Osteoblast (primary cell): Measurements from ENCODE around the gene ALS2CL. TPM values are rescaled to one million over a fixed set of nuclear protein-coding genes. Genes with fewer than 3 reads are reported as not detected.

Experiments used
- DNase-seq: peaks from one replicate; pipeline ENCODE4 v3.0.0; 2011; ENCODE audit warnings: low spot score, mixed read lengths; ENCODE audit not compliant: insufficient read length; ENCODE audit errors: missing footprints
- H2AFZ ChIP-seq: 2 replicates; pipeline ENCODE4 v1.6.0; 2011; ENCODE audit warnings: mild to moderate bottlenecking, low read length
- H3K27ac ChIP-seq: 2 replicates; pipeline ENCODE4 v1.5.1; 2011; ENCODE audit warnings: mild to moderate bottlenecking, low read depth, low read length, moderate library complexity
- H3K27me3 ChIP-seq: 2 replicates; pipeline ENCODE4 v1.6.0; 2012; ENCODE audit warnings: mild to moderate bottlenecking, control low read depth, inconsistent platforms, low read length, moderate library complexity; ENCODE audit not compliant: insufficient read depth
- H3K36me3 ChIP-seq: 2 replicates; pipeline ENCODE4 v1.5.1; 2011; ENCODE audit warnings: mild to moderate bottlenecking, low read length, control low read depth, moderate library complexity; ENCODE audit not compliant: insufficient read depth
- H3K4me1 ChIP-seq: 2 replicates; pipeline ENCODE4 v1.5.1; 2011; ENCODE audit warnings: mild to moderate bottlenecking, low read length, control low read depth, moderate library complexity; ENCODE audit not compliant: insufficient read depth
- H3K4me2 ChIP-seq: 2 replicates; pipeline ENCODE4 v1.6.0; 2011; ENCODE audit warnings: mild to moderate bottlenecking, low read length; ENCODE audit not compliant: insufficient read depth
- H3K4me3 ChIP-seq: fragments of 200-600 bp; sonication (generic); 3 replicates; pipeline ENCODE4 v1.5.1; 2012; ENCODE audit warnings: mild to moderate bottlenecking, low read length, inconsistent platforms; ENCODE audit not compliant: insufficient read depth
- H3K79me2 ChIP-seq: 2 replicates; pipeline ENCODE4 v1.6.0; 2012; ENCODE audit warnings: mild to moderate bottlenecking, low read length, control low read depth, inconsistent platforms; ENCODE audit not compliant: insufficient read depth
- H3K9me3 ChIP-seq: 2 replicates; pipeline ENCODE4 v1.5.1; 2011; ENCODE audit warnings: low read depth, low read length, control low read depth
- H4K20me1 ChIP-seq: 2 replicates; pipeline ENCODE4 v1.6.0; 2012; ENCODE audit warnings: mild to moderate bottlenecking, low read length, control low read depth; ENCODE audit not compliant: insufficient read depth
- total RNA-seq: library from RNA; depleted of rRNA; stranded (reverse); fragments of >200 nt; gene quantifications from 2 replicates; pipeline ENCODE4 v1.2.3, GENCODE V29; 2012
- TF ChIP-seq, protein P1 (sequence below): IDR thresholded peaks from 2 replicates; pipeline ENCODE4 v1.5.1; 2011; ENCODE audit warnings: mild to moderate bottlenecking, low read depth, low read length, moderate library complexity; ENCODE audit errors: extremely low read depth

ALS2CL gene
- total RNA-seq, 1 donor: 1.1 TPM

DNA sequence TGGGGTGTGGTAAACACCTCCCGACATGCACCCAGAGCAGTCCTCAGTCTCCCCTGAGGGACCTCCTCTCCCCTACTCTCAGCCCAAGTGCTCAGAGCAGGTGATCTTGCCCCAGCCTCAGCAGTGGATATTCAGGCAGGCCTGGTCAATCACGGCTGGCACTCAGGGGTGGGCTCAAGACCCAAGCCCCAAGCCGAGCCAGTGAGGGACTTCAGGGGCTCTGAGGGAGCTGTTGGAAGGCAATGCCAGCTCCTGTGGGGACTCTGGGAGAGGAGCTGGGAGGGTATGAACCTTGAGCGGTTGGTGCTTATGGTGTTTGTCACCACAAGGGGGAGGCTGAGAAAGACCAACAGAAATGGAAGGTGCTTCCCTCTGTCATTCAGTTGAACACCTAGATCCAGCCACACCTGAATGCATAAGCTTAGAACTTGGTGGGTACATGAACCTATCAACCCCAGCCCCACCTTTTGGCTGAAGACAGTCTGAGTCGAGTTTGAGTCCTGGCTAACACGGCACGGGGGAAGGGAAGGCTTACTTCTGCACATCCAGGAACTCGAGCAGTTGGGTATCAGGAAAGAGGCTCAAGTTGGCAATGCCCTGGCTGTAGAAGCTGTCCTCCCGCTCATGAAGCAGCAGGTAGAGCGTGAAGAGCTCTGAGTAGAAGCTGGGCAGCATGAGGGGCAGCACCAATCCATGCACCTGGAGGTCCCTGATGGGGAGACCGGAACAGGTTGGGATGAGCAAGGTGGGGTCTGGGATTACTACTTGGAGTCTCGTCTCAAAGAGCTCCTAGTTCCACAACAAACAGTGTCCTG is 19.2 kb downstream of the ALS2CL start:
- Histone ChIP-seq H3K4me3 (no peak overlapping the region), H3K4me1 (no peaks in the 10 kb centered on the region), H3K27ac (no peak overlapping the region), H3K79me2 (no peaks in the 10 kb centered on the region), H2AFZ (no peak overlapping the region), H4K20me1 (no peaks in the 10 kb centered on the region), H3K4me2 (no peak overlapping the region), H3K27me3 (no peaks in the 10 kb centered on the region), H3K9me3 (no peaks in the 10 kb centered on the region), H3K36me3 (no peaks in the 10 kb centered on the region)
- DNase-seq: peak; percentile 76
- TF ChIP-seq, protein P1, sequence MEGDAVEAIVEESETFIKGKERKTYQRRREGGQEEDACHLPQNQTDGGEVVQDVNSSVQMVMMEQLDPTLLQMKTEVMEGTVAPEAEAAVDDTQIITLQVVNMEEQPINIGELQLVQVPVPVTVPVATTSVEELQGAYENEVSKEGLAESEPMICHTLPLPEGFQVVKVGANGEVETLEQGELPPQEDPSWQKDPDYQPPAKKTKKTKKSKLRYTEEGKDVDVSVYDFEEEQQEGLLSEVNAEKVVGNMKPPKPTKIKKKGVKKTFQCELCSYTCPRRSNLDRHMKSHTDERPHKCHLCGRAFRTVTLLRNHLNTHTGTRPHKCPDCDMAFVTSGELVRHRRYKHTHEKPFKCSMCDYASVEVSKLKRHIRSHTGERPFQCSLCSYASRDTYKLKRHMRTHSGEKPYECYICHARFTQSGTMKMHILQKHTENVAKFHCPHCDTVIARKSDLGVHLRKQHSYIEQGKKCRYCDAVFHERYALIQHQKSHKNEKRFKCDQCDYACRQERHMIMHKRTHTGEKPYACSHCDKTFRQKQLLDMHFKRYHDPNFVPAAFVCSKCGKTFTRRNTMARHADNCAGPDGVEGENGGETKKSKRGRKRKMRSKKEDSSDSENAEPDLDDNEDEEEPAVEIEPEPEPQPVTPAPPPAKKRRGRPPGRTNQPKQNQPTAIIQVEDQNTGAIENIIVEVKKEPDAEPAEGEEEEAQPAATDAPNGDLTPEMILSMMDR: peak; percentile 33

DNA sequence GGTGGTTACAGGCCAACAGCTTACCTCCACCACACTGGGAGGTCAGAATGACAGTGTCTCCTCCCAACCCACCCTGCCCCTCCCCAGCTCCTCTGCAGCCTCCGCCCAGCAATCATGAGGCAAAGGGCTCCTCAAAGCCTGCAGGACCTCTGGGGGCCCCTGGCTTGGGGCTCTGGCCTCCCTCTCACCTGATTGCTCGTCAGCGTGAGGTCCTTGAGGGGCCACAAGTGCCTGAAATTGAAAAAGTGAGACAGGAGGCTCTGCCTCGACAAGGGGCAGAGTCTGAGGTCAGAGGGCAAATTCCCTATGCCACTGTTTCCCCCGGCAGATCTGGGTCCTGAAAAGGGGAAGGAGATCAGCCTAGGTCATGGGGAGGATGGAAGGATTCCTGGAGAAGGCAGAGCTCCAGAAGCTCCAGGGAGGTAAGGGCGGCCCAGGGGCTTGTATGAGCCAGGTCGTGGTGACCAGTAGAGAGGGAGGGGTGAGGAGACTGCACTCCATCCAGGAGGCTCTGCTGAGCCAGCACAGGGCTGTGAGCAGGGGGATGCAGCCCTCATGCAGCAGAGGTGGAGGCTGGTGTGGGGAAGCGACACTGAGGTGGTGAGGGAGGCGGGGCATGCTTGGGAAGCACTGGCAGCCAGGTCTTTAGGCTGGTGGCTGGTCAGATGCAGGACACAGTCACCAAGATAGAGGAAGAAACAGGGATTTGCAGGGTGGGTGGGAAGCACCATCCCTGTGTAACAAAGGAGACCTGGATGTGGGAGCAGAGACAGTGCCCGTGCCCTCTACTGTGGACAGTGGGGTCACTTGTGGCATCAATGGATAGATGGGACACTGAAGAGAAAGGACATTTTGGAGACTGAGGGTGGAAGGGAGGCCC is 20.1 kb downstream of the ALS2CL start:
- no peaks in the 10 kb centered on the region for H3K79me2 ChIP-seq
- no peaks in the 10 kb centered on the region for H3K4me1 ChIP-seq
- no peak overlapping the region for H3K27ac ChIP-seq
- no peaks in the 10 kb centered on the region for H4K20me1 ChIP-seq
- H3K4me3 ChIP-seq: no peak overlapping the region
- H3K36me3 ChIP-seq: no peaks in the 10 kb centered on the region
- no peaks in the 10 kb centered on the region for H3K27me3 ChIP-seq
- H3K9me3 ChIP-seq: no peaks in the 10 kb centered on the region
- no peak overlapping the region for H3K4me2 ChIP-seq
- TF ChIP-seq, protein P1: no peak
- peak; percentile 77 for DNase-seq
- H2AFZ ChIP-seq: no peak overlapping the region

DNA sequence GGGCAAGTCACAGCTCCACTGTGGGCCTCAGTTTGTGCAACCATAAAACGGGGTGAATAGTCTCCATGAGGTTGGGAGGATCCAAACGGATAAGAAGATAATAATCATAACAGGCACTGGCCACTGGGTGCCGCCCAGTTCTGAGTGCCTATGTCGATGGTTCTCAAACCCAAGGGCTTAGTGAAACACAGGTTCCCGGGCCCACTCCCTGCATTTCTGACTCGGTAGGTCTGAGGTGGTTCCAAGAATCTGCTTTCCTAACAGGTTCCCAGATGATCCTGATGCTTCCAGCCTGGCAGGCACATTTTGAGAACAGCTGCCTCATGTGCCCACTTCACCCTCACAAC is 21.2 kb downstream of the ALS2CL start:
- no peaks in the 10 kb centered on the region for H3K4me1 ChIP-seq
- peak; percentile 61 for DNase-seq

More for the DNA sequence above, 21.2 kb downstream of the ALS2CL start:
- Histone ChIP-seq H3K9me3 (no peaks in the 10 kb centered on the region), H3K27me3 (no peaks in the 10 kb centered on the region), H2AFZ (no peak overlapping the region), H3K79me2 (no peaks in the 10 kb centered on the region), H3K4me2 (no peak overlapping the region), H3K27ac (no peak overlapping the region), H4K20me1 (no peaks in the 10 kb centered on the region), H3K4me3 (no peak overlapping the region), H3K36me3 (no peaks in the 10 kb centered on the region)
- TF ChIP-seq, protein P1: no peak
